NCI-H226 (cell line): ENCODE measurements around the gene PC.
"Not testable (repeated sequence)": the region's sequence is repeated elsewhere in the genome, so short reads cannot be mapped to it uniquely, and the experiment has no call there.

Experiments
- DNase-seq: peaks from one replicate; pipeline ENCODE4 v3.0.0-alpha.2; 2015

Gene PC

GRCh38 chr11:66979336-66979980 is 21.3 kb upstream of the PC start:
- DNase-seq, result peak; percentile 74

- DNase-seq, result no peak
These were observed 20.5 kb upstream of the PC start for GRCh38 chr11:66978717-66979116.

GRCh38 chr11:66978229-66978628 is 20.0 kb upstream of the PC start:
- DNase-seq, result no peak

GRCh38 chr11:66976925-66977324 is 18.7 kb upstream of the PC start:
- no peak for DNase-seq

GRCh38 chr11:66976028-66976467 is 17.9 kb upstream of the PC start:
- DNase-seq, result no peak

GRCh38 chr11:66975405-66976027 is 17.3 kb upstream of the PC start:
- no peak for DNase-seq

GRCh38 chr11:66974724-66975404 is 16.7 kb upstream of the PC start, which contains the start of gene C11orf86:
TSS of gene C11orf86 (plus strand) at chr11:66975304. CDS start at chr11:66975363, 59 bp downstream.
- DNase-seq, result no peak

GRCh38 chr11:66973956-66974580 is 15.9 kb upstream of the PC start:
- no peak for DNase-seq

GRCh38 chr11:66971488-66971887 is 13.3 kb upstream of the PC start:
- no peak for DNase-seq

GRCh38 chr11:66970807-66971442 is 12.7 kb upstream of the PC start:
- DNase-seq, result peak; percentile 100

GRCh38 chr11:66970371-66970806 is 12.2 kb upstream of the PC start:
- no peak for DNase-seq

GRCh38 chr11:66969584-66970225 is 11.5 kb upstream of the PC start:
- peak; percentile 7 for DNase-seq

GRCh38 chr11:66967670-66968425 is 9.7 kb upstream of the PC start:
- peak; percentile 81 for DNase-seq

- no peak for DNase-seq
These were observed 8.2 kb upstream of the PC start for GRCh38 chr11:66966351-66966750.

GRCh38 chr11:66964495-66964894 is 6.3 kb upstream of the PC start:
- no peak for DNase-seq

GRCh38 chr11:66962801-66963200 is 4.6 kb upstream of the PC start:
- no peak for DNase-seq

GRCh38 chr11:66962247-66962646 is 4.1 kb upstream of the PC start:
- DNase-seq, result no peak

GRCh38 chr11:66961691-66962213 is 3.6 kb upstream of the PC start:
- not testable (repeated sequence) for DNase-seq

GRCh38 chr11:66958956-66959274 is 732 bp upstream of the PC start:
- no peak for DNase-seq

GRCh38 chr11:66957971-66958231 is 282 bp downstream of the PC start:
- DNase-seq, result no peak

- DNase-seq, result peak; percentile 32
These were observed 1.4 kb downstream of the PC start for GRCh38 chr11:66956689-66957290.
